DND-41 (cell line): Measurements from ENCODE around the gene SMCO1.
"Not testable (repeated sequence)": the region's sequence is repeated elsewhere in the genome, so short reads cannot be mapped to it uniquely, and the experiment has no call there.

ENCODE experiments used
- ATAC-seq: fragments of 200-7000 bp; cut with Tn5 transposase; 3 replicates; pipeline ENCODE4 v1.9.1; 2021; ENCODE audit warnings: low read depth; ENCODE audit not compliant: insufficient read depth
- DNase-seq: peaks from one replicate; pipeline ENCODE4 v3.0.0-alpha.2; 2020
- H2AFZ ChIP-seq: 2 replicates; pipeline ENCODE4 v1.6.0; 2012; ENCODE audit warnings: low read depth, low read length
- H3K27ac ChIP-seq: 2 replicates; pipeline ENCODE4 v1.5.1; 2012; ENCODE audit warnings: low read length, inconsistent platforms
- H3K27me3 ChIP-seq: fragments of 200-600 bp; sonication (generic); 2 replicates; pipeline ENCODE4 v1.6.0; 2012; ENCODE audit warnings: low read length, mild to moderate bottlenecking, inconsistent platforms; ENCODE audit not compliant: insufficient read depth, poor library complexity
- H3K36me3 ChIP-seq: 2 replicates; pipeline ENCODE4 v1.5.1; 2012; ENCODE audit warnings: low read length, inconsistent platforms; ENCODE audit not compliant: insufficient read depth
- H3K4me1 ChIP-seq: 2 replicates; pipeline ENCODE4 v1.5.1; 2012; ENCODE audit warnings: mild to moderate bottlenecking, low read length; ENCODE audit not compliant: insufficient read depth
- H3K4me2 ChIP-seq: 2 replicates; pipeline ENCODE4 v1.6.0; 2012; ENCODE audit warnings: mild to moderate bottlenecking, moderate library complexity, low read length, inconsistent platforms; ENCODE audit not compliant: insufficient read depth
- H3K4me3 ChIP-seq, 2 experiments: fragments of 200-600 bp in 1 of 2; shearing (Covaris generic) in 1 of 2; 2 replicates each; pipeline ENCODE4 v1.5.1; 2012 to 2016; ENCODE audit warnings: inconsistent platforms in 2 of 2, low read length in 2 of 2, mild to moderate bottlenecking in 2 of 2, low read depth in 1 of 2, moderate library complexity in 1 of 2
- H3K79me2 ChIP-seq: 2 replicates; pipeline ENCODE4 v1.6.0; 2012; ENCODE audit warnings: low read length, inconsistent platforms; ENCODE audit not compliant: insufficient read depth
- H3K9ac ChIP-seq: 2 replicates; pipeline ENCODE4 v1.6.0; 2012; ENCODE audit warnings: low read depth, mild to moderate bottlenecking, inconsistent platforms, low read length, moderate library complexity
- H3K9me3 ChIP-seq: 2 replicates; pipeline ENCODE4 v1.5.1; 2012; ENCODE audit warnings: low read length, moderate library complexity, mild to moderate bottlenecking, inconsistent platforms; ENCODE audit not compliant: insufficient read depth, severe bottlenecking
- H4K20me1 ChIP-seq: 2 replicates; pipeline ENCODE4 v1.6.0; 2012; ENCODE audit warnings: low read length; ENCODE audit not compliant: insufficient read depth
- EZH2 ChIP-seq: IDR thresholded peaks from 3 replicates; pipeline ENCODE4 v1.6.1; 2012; ENCODE audit warnings: borderline replicate concordance, low read depth, mild to moderate bottlenecking, moderate library complexity, low read length, inconsistent platforms; ENCODE audit not compliant: severe bottlenecking
- TF ChIP-seq, protein P1 (sequence below): IDR thresholded peaks from 2 replicates; pipeline ENCODE4 v1.5.1; 2012; ENCODE audit warnings: borderline replicate concordance, low read length, moderate library complexity, mild to moderate bottlenecking; ENCODE audit not compliant: poor library complexity, severe bottlenecking; ENCODE audit errors: extremely low read depth

SMCO1 gene

GRCh38 chr3:196517162-196517800 lies 2.1 kb upstream of the SMCO1 start:
- no peak for TF ChIP-seq EZH2
- TF ChIP-seq, protein P1, sequence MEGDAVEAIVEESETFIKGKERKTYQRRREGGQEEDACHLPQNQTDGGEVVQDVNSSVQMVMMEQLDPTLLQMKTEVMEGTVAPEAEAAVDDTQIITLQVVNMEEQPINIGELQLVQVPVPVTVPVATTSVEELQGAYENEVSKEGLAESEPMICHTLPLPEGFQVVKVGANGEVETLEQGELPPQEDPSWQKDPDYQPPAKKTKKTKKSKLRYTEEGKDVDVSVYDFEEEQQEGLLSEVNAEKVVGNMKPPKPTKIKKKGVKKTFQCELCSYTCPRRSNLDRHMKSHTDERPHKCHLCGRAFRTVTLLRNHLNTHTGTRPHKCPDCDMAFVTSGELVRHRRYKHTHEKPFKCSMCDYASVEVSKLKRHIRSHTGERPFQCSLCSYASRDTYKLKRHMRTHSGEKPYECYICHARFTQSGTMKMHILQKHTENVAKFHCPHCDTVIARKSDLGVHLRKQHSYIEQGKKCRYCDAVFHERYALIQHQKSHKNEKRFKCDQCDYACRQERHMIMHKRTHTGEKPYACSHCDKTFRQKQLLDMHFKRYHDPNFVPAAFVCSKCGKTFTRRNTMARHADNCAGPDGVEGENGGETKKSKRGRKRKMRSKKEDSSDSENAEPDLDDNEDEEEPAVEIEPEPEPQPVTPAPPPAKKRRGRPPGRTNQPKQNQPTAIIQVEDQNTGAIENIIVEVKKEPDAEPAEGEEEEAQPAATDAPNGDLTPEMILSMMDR, result no peak
- Histone ChIP-seq H4K20me1 (no peaks in the 10 kb centered on the region), H3K27me3 (no peaks in the 10 kb centered on the region), H3K9me3 (peaks cover 47% of the 10 kb centered on the region), H3K9ac (no peak overlapping the region), H2AFZ (no peak overlapping the region), H3K27ac (no peak overlapping the region), H3K79me2 (no peaks in the 10 kb centered on the region), H3K4me3 (no peak overlapping the region), H3K4me2 (no peak overlapping the region), H3K36me3 (no peaks in the 10 kb centered on the region), H3K4me1 (no peaks in the 10 kb centered on the region)
- DNase-seq (no peak), ATAC-seq (no peak)

DNA sequence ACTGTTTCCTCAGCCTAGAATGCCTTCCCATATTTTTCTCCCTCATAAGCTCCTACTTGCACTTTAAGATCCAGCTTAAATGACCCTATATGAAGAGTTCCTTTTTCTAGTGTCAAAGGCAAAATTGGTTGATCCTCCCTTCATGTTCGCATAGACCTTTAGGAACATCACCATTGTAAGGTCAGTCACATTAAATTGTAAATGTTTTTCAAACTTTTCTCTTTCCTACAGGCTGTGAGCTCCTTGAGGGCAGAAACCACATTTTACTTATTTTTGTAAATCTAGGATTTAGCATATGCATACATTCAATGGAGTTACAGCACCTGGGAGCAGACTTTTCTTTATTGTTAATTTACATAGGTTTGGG lies 813 bp downstream of the SMCO1 start:
- Histone ChIP-seq H3K9me3 (peaks cover 25% of the 10 kb centered on the region), H4K20me1 (no peaks in the 10 kb centered on the region), H3K4me1 (no peaks in the 10 kb centered on the region), H3K79me2 (no peaks in the 10 kb centered on the region), H3K4me3 (no peak overlapping the region), H3K4me2 (no peak overlapping the region), H3K9ac (no peak overlapping the region), H3K27ac (no peak overlapping the region), H2AFZ (no peak overlapping the region), H3K36me3 (no peaks in the 10 kb centered on the region), H3K27me3 (no peaks in the 10 kb centered on the region)
- ATAC-seq (no peak), DNase-seq (no peak)
- TF ChIP-seq EZH2, result no peak
- TF ChIP-seq, protein P1, result no peak

DNA sequence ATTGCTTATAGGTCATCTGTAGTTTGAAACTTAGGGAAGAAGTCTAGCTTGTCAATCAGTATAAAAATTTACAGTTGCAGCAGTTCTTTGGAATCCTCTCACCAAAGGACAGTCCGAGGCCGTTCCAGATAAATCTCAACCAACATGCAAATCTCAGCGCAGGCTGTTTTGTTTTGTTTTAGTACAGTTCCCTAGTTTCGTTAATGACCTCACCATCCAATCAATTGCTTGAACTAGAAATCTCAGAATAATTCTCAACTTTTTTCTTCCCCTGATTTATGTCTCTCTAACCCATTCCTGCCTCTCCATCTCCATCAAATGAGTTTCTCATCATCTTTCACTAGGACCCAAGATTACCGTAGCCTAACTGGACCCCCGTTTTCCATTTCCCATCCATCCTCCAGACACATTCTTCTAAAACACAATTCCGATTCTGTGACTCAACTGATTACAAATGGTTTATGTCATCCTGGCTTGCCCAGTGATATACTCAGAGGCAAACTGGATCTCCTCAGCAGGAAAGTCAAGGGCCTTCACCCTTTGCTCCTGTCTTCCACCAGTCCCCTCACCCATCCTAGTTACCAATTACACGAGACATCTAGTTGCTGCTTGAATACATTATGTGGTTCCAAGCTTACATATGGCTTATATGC lies 1.3 kb downstream of the SMCO1 start:
- H3K4me1 ChIP-seq, result no peaks in the 10 kb centered on the region
- H4K20me1 ChIP-seq, result no peaks in the 10 kb centered on the region
- peaks cover 20% of the 10 kb centered on the region for H3K9me3 ChIP-seq
- no peak overlapping the region for H3K9ac ChIP-seq
- no peaks in the 10 kb centered on the region for H3K27me3 ChIP-seq
- DNase-seq, result no peak
- no peak overlapping the region for H3K27ac ChIP-seq
- H3K79me2 ChIP-seq, result no peaks in the 10 kb centered on the region
- ATAC-seq, result no peak
- H2AFZ ChIP-seq, result no peak overlapping the region
- H3K4me3 ChIP-seq, result no peak overlapping the region
- H3K4me2 ChIP-seq, result no peak overlapping the region
- no peaks in the 10 kb centered on the region for H3K36me3 ChIP-seq
- no peak for TF ChIP-seq EZH2
- TF ChIP-seq, protein P1, result no peak

DNA sequence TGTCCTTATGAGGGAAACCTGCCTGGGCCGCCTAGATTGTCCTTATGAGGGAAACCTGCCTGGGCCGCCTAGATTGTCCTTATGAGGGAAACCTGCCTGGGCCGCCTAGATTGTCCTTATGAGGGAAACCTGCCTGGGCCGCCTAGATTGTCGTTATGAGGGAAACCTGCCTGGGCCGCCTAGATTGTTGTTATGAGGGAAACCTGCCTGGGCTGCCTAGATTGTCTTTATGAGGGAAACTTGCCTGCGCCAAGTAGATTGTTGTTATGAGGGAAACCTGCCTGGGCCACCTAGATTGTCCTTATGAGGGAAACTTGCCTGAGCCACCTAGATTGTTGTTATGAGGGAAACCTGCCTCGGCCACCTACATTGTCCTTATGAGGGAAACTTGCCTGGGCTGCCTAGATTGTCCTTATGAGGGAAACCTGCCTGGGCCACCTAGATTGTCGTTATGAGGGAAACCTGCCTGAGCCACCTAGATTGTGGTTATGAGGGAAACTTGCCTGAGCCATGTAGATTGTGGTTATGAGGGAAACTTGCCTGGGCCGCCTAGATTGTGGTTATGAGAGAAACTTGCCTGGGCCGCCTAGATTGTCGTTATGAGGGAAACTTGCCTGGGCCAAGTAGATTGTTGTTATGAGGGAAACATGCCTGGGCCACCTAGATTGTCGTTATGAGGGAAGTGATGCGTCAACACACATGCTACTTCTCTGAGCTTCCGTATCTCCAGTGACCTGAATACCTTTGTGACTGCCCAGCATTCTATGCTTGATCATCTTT lies 3.3 kb downstream of the SMCO1 start:
- not testable (repeated sequence) for H3K4me2 ChIP-seq, H3K4me1 ChIP-seq, H3K27me3 ChIP-seq

DNA sequence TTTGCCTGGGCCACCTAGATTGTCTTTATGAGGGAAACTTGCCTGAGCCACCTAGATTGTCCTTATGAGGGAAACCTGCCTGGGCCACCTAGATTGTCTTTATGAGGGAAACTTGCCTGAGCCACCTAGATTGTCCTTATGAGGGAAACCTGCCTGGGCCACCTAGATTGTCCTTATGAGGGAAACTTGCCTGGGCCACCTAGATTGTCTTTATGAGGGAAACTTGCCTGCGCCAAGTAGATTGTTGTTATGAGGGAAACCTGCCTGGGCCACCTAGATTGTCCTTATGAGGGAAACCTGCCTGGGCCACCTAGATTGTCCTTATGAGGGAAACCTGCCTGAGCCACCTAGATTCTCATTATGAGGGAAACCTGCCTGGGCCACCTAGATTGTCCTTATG lies 4.0 kb downstream of the SMCO1 start:
- not testable (repeated sequence) for DNase-seq, H3K79me2 ChIP-seq, H3K27ac ChIP-seq, H3K9ac ChIP-seq, H3K27me3 ChIP-seq, ATAC-seq, H3K4me3 ChIP-seq, H3K36me3 ChIP-seq, H4K20me1 ChIP-seq, H2AFZ ChIP-seq, H3K4me1 ChIP-seq, H3K4me2 ChIP-seq
- H3K9me3 ChIP-seq, result peaks cover 18% of the 10 kb centered on the region

More for the DNA sequence above, 3.3 kb downstream of the SMCO1 start:
- H2AFZ ChIP-seq, H3K4me3 ChIP-seq, H3K9ac ChIP-seq, DNase-seq, H3K36me3 ChIP-seq, H3K27ac ChIP-seq, H4K20me1 ChIP-seq, ATAC-seq, H3K79me2 ChIP-seq: not testable (repeated sequence)
- H3K9me3 ChIP-seq, result peaks cover 13% of the 10 kb centered on the region
